Skin of body (tissue), 2 donors: Measurements from ENCODE around the gene PHOX2B. TPM values are rescaled to one million over a fixed set of nuclear protein-coding genes. Genes with fewer than 3 reads are reported as not detected.
"Not testable (repeated sequence)": the region's sequence is repeated elsewhere in the genome, so short reads cannot be mapped to it uniquely, and the experiment has no call there.

Experiments
- DNase-seq: peaks from one replicate; lab custom pipeline; 2025; lab: John Stamatoyannopoulos, UW
- total RNA-seq: library from RNA; depleted of rRNA; stranded (reverse); fragments of >200 nt; gene quantifications from one replicate; pipeline ENCODE4 v1.2.3, GENCODE V29; 2014

The PHOX2B gene
- total RNA-seq, 1 donor from 2014 or later: not detected

DNA sequence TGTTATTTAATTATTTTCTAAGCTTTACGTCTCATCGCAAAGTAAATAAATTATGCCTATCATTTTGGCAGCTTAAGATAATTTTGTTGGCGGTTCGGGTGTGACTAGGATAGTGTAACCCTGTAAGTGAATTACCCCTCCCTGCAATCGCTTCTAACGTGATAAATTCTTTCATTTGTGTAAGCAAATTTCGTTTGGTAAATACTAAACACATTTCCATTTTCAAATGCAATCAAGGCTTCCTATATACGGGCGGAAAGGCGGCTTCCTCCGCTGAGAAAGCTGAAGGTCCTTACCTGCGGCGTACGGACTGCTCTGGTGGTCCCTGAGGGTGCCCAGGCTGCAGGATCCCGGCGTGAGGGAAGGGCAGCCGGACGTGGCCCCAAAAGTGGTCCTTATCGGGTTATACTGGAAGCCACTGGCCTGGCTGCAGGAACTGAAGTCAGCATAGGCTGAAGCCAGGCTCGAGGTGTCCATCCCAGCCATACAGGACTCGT, 403 bp downstream of the PHOX2B start:
- no peak for DNase-seq

DNA sequence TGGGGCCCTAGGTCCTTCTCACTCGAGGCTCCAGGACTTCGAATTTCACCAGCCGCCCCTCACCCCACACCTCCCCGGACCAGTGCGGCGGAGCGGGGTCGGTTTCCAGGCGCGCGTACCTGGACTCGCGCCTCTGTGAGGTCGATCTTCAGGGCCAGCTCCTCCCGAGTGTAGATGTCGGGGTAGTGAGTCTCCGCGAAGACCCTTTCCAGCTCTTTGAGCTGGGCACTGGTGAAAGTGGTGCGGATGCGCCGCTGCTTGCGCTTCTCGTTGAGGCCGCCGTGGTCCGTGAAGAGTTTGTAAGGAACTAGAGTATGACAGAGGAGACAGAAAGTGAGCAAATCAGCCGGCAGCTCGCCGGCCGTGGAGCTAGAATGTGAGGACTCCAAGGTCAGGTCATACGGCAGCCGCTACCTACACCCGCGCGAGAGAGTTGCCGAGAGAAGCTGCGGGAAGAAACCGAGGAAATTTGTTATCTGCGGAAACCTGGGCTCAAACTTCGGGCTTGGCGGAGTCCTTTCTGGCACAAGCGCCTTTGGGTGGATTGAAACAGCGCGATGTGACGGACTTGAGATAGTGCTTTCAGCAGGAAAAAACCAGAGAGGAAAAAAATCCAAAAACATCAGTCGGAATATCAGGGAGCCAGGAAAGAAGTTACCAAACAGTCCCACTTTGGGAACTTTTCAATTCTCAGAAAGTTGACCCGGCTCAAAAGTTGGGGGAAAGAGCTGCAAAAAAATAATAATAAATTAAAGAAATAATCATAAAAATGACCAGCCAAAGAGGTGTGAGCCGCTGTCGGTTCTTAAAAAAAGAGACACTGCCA, 1.1 kb downstream of the PHOX2B start:
- no peak for DNase-seq

DNA sequence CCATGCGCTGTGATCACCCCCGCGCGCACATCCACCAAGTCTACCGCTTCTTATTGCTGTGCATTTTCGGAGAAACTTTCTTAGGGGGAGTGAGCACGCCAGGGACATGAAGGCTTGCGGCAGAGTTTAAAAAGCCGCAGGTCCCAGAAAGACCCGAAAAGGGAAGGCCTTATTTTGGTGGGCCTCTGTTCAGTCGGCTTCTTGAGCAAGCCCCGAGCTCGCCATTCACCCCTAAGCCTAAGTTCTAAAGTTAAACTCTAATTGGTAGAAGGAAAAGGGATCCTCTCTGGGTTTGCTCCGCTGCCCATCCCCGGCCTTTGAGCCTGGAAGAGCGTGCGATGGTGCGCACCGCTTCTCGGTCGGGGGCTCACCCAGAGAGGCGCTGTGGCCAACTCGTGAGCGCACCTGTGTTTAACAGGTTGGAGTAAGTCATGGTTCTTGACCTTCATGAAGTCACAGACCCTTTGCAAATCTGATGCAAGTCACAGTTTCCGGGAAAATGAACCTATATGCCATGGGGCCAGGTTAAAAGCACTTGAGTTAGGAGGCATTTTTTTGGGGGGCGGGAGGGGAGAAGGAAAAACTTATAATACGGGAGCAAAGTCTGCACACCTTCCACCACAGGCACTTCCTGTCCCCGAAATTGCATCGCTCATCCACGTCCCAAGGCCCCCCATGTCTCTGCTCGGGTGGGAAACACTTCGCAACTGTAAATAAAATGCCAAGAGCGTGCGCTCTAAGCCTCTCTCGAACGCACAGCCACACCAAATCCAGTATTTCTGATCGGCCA, 1.9 kb downstream of the PHOX2B start:
- no peak for DNase-seq

DNA sequence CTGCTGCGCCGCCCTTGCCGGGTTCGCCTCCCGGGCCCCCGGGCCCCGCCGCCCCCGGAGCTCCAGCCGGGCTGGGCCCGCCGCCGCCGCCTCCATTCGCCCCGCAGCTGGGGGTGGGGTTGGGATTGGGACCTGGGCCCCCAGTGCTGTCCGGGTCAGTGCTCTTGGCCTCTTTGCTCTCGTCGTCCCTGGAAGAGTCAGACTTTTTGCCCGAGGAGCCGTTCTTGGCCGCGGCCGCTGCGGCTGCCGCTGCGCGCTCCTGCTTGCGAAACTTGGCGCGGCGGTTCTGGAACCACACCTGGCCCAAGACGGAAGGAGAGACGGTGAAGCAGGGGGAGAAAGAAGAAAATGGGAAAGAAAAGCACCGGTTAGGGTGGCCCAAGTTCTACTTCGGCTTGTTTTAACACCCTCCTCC, 2.5 kb downstream of the PHOX2B start:
- DNase-seq: no peak

GRCh38 chr4:41745292-41746024, 3.1 kb downstream of the PHOX2B start:
- no peak for DNase-seq

GRCh38 chr4:41744572-41745291, 3.8 kb downstream of the PHOX2B start:
- no peak for DNase-seq

- DNase-seq: no peak
Measured at GRCh38 chr4:41741354-41741753, 7.2 kb downstream of the PHOX2B start.

DNA sequence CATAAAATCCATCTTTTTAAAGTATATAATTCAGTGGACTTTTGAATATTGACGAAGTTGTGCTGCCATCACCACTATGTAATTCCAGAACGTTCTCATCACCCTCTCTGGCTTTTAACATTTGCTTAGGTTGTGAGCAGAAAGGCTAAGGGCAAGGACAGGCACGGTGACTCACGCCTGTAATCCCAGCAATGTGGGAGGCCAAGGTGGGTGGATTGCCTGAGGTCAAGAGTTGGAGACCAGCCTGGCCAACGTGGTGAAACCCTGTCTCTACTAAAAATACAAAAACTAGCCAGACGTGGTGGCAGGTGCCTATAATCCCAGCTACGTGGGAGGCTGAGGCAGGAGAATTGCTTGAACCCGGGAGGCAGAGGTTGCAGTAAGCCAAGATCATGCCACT, 11.0 kb downstream of the PHOX2B start:
- not testable (repeated sequence) for DNase-seq

- DNase-seq: no peak
Measured at GRCh38 chr4:41734371-41734770, 14.2 kb downstream of the PHOX2B start.

DNA sequence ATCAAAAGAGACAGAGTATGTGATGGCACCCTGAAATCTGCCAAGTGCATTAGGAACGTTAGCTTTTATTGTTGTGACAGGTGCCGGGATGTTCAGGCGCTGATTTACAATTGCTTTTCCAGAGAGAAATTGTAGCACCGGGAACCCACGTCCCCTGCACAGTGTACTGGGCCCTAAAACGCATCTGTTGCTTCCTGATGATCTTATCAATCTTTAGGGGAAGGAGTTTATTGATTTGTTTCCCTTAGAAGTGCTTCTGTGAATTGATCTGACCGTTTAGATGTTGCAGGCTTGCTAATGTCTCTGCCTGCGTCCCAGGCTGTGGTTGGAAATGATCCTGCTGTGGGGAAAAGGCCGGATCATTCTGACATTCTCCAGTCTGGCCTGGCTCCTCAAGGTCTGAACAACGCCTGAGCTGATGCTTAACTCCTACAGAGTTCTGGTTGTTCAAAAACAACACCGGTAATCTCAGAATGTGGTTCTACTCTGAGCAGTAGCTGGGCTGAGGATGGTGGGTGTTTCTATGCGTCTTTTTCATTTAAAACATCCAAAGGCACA, 16.9 kb downstream of the PHOX2B start:
- DNase-seq: no peak

DNA sequence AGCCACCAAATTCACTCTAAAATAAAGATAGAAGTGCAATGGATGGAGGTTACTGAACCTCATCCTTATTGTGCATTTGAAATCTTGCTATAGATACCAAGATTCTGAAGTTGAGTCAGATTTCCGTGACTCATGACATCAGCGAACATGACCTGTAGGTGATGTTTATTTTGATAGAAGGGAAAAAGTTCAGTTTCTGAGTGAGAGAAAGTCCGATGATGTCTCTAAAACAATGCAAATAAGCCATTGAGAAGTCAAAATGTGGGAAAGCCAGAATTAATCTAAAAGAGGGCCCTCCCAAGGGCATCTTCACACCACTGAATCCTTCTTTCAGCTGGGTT, 20.0 kb downstream of the PHOX2B start:
- no peak for DNase-seq

DNA sequence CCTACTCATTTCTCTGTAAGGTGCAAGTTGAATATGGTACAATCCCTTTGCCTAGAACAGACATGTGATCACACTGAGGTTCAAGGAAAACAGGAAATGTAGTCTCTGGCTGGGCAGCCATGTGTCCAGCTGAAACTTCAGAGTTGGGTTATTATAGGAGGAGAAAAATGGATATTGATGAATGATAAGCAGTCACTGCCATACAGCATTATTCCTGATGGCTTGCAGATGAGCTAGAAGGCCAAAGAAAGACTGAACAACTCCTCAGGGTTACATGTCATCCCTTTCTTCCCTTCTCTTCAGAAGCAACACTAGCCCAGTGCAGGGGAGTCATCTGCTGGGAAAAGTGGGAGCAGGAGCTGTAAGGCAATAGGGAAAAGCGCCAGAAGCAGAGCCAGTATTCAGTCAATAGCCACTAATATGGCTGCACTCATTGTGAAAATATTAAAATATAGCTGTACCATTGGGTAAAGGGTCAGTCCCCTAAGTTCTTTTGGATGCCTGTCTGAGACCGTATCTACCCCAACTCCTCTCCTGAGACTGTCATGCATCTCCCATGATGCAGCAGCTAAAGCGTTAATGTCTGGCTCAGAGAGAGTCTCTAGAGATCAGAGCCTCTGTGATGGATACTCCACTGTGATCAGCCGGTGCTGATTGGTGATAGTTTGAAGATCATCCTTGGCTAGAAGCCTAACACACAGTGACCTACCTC, 20.5 kb downstream of the PHOX2B start:
- no peak for DNase-seq

DNA sequence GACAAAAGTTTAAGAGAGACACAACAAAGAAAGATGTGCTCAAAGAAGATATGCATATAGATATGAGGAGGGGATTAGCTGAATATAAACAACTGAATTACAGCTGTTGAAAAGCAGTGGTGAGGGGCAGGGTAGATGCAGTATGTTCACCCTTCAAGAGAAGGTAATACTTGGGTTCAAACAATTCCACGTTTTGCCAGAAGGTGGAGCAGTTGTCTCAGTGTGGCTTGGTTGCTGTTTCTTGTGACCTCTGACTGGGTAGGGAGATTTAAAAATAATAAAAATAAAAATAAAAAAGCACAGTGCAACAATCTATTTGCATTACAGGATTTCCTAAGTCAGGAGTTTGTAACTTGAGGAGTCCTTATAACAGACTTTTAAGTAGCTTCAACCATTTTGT, 23.3 kb downstream of the PHOX2B start:
- DNase-seq: no peak

- no peak for DNase-seq
Measured at GRCh38 chr4:41723286-41723685, 25.2 kb downstream of the PHOX2B start.

DNA sequence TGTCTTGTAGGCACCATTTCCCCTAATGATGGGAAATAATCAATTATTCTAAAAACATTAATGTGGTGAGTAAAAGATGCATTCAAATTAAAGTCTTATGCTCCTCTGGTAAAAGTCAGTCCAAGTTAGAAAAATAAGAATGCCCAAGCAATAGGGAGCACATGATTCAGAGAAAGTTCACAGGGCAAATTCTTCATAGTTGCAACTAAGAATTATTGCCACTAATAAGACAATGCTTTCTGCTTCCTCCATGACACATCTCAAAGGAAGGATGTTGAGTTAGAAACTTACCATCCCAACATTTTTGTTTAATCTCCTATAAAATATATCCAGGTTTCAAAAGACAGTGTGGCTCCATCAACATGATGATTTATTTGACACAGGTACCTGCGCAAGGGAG, 26.3 kb downstream of the PHOX2B start:
- no peak for DNase-seq

DNA sequence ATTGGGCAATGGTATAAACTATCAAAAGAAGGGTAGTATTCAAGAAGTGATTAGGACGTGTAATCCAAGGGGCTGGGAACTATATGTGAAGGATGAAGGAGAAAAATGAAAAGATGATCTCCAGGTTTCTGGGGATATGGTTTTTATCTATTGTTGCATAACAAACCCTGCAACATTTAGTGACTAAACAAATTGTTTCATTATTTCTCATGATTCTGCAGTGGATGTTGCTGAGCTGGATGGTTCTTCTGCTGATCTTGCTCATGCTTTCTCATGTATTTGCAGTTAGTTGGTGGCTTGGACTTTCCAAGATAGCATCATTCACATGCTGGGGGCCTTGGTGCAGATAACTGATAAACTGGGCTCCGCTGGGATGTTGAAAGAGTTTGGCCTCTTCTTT, 29.1 kb downstream of the PHOX2B start:
- no peak for DNase-seq

- DNase-seq: no peak
Measured at GRCh38 chr4:41718907-41719306, 29.6 kb downstream of the PHOX2B start.

DNA sequence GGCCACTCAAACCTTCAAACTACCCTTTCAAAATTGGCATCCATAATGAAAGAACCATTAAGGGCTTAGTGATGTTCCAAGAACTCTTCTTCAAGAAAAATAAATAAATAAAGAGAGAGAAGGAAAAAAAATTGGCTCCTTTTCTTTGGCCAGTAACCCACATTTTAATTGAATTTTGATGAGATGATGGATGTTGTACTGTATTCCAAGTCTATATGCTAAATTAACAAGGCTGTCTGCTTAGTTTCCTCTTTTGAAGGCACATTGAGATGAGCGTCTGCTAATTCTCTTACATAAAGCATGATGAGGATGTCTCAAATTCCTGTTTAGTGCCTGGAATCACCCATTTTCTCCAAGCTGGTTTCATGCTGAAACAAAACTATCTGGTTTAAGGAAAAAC, 33.4 kb downstream of the PHOX2B start:
- no peak for DNase-seq

GRCh38 chr4:41714364-41715000, 34.0 kb downstream of the PHOX2B start:
- DNase-seq: no peak

DNA sequence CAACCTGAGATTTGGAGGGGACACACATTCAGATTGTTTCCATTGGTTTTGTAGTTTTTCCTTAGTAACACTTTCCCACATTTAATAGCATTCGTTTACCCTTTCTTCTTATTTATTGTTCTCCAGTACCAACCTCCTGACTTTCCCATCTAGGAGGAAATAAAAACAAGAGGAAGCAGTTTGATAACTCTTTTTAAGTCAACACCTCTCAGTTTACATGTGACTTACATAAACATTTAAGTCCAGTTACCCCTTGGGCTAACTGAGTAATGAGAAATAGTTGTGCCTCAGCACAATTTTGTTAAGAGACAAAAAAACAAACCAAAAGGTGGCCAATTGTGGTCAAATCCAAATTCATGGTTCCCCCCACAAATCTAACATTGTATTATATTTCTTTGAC, 34.8 kb downstream of the PHOX2B start:
- DNase-seq: no peak
